Stomach (tissue), 19 donors: ENCODE data around the gene RSPO3. TPM values are rescaled to one million over a fixed set of nuclear protein-coding genes. Genes with fewer than 3 reads are reported as not detected.
A peak's percentile ranks its signal among the peaks of the same experiment; 100 is the strongest.

Experiments
- DNase-seq, 2 donors: peaks; one replicate each; pipeline versions ENCODE4 v3.0.0 to v3.0.0-alpha.2; 2013 to 2019
- H3K27ac ChIP-seq, 5 donors: fragments of 200-600 bp in 4 of 5; sonication (generic) in 4 of 5; one replicate each; pipeline ENCODE4 v1.5.1; 2013 to 2019; ENCODE audit warnings: mild to moderate bottlenecking in 1 of 5, moderate library complexity in 1 of 5
- H3K27me3 ChIP-seq, 3 donors: fragments of 200-600 bp; sonication (generic); one replicate each; pipeline ENCODE4 v1.5.1; 2017 to 2019; ENCODE audit warnings: mixed run types in 1 of 3
- H3K36me3 ChIP-seq, 4 donors: fragments of 200-600 bp; sonication (generic); 1 replicate in 3 of 4; 2 replicates in 1 of 4; pipeline ENCODE4 v1.5.1; 2016 to 2019
- H3K4me1 ChIP-seq, 4 donors: fragments of 200-600 bp; sonication (generic); one replicate each; pipeline ENCODE4 v1.5.1; 2016 to 2019
- H3K4me3 ChIP-seq, 4 donors: fragments of 200-600 bp; sonication (generic) in 3 of 4; one replicate each; pipeline ENCODE4 v1.5.1; 2016 to 2019; ENCODE audit warnings: mild to moderate bottlenecking in 1 of 4
- H3K9me3 ChIP-seq, 4 donors: fragments of 200-600 bp; sonication (generic); one replicate each; pipeline ENCODE4 v1.5.1; 2016 to 2019
- EP300 ChIP-seq: sonication (generic); formaldehyde crosslinking; IDR thresholded peaks from one replicate; pipeline ENCODE4 v1.6.1; 2017; ENCODE audit warnings: antibody characterized with exemption
- POLR2A ChIP-seq, 4 donors: fragments of 450-650 bp; IDR thresholded peaks; one replicate each; pipeline ENCODE4 v1.6.1; 2016; ENCODE audit warnings: antibody characterized with exemption in 4 of 4, control low read depth in 2 of 4, mild to moderate bottlenecking in 1 of 4, moderate library complexity in 1 of 4
- POLR2AphosphoS5 ChIP-seq, 3 donors: sonication (generic); formaldehyde crosslinking; IDR thresholded peaks; one replicate each; pipeline ENCODE4 v1.6.1; 2016; ENCODE audit warnings: antibody characterized with exemption in 3 of 3
- WGBS, 5 donors: extraction: QIAGEN DNeasy Blood & Tissue Kit in 3 of 5; methylation state at CpG; one replicate each; pipeline versions ENCODE4 v1.1.5 to v1.1.7; 2013 to 2018; 5-methylcytosine and 5-hydroxymethylcytosine counted together
- intact Hi-C: fragments of 100-400 bp; cut with DNase I; formaldehyde crosslinking; loops from one replicate; pipeline ENCODE4 v1.15.1; 2023; ENCODE audit warnings: low total_unique reads
- long read RNA-seq, 10 donors: transcript quantifications; one replicate each; lab custom pipeline, GENCODE V29; 2026
- polyA plus RNA-seq, 3 donors: library from polyadenylated mRNA; stranded (reverse); fragments of 200-250 nt; gene quantifications; one replicate each; pipeline ENCODE4 v1.2.3, GENCODE V29; 2013
- total RNA-seq, 5 donors: library from RNA; depleted of rRNA; stranded (reverse); fragments of >200 nt; gene quantifications; one replicate each; pipeline versions ENCODE4 v1.1.0 to v1.2.3, GENCODE V29; 2014 to 2016
- TF ChIP-seq, protein P1 (sequence below), 7 experiments: fragments of 450-650 bp in 4 of 7; fragments of 200-600 bp in 3 of 7; sonication (generic) in 3 of 7; IDR thresholded peaks; one replicate each; pipeline ENCODE4 v1.5.1; 2016 to 2019; ENCODE audit warnings: antibody characterized with exemption in 7 of 7, control low read depth in 2 of 7, mild to moderate bottlenecking in 1 of 7
- donor health status: healthy with polysubstance abuse.
- donor health status: Bipolar disorder and iron deficiency.
- donor health status: healthy.

The RSPO3 gene, protein sequence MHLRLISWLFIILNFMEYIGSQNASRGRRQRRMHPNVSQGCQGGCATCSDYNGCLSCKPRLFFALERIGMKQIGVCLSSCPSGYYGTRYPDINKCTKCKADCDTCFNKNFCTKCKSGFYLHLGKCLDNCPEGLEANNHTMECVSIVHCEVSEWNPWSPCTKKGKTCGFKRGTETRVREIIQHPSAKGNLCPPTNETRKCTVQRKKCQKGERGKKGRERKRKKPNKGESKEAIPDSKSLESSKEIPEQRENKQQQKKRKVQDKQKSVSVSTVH
- total RNA-seq (10 to 100 TPM in 1 of 5 donors, 1 to 10 TPM in 4; 2.0 to 59.5 (median 8.4) TPM), polyA plus RNA-seq (10 to 100 TPM in 1 of 3 donors, 1 to 10 TPM in 2; 4.9 to 15.4 (median 5.2) TPM)
- long read RNA-seq, donor 1: 0 reads
- long read RNA-seq, donor 2, partial matches to known transcripts: 0 of 2 reads
- long read RNA-seq, donor 2, other reads (novel, unspliced or antisense): 0 of 2 reads
- long read RNA-seq, donor 3, transcript RSPO3-201 (5 exons, 2,697 nt): major isoform, 5 of 5 reads
- long read RNA-seq, donor 3, partial matches to known transcripts: 0 of 5 reads
- long read RNA-seq, donor 3, other reads (novel, unspliced or antisense): 0 of 5 reads
- long read RNA-seq, donor 4, partial matches to known transcripts: 0 of 2 reads
- long read RNA-seq, donor 4, other reads (novel, unspliced or antisense): 0 of 2 reads
- long read RNA-seq, donor 5, partial matches to known transcripts: 0 of 4 reads
- long read RNA-seq, donor 5, other reads (novel, unspliced or antisense): 0 of 4 reads
- long read RNA-seq, donor 6, partial matches to known transcripts: 0 of 2 reads
- long read RNA-seq, donor 6, other reads (novel, unspliced or antisense): 0 of 2 reads
- long read RNA-seq, donor 7, transcript RSPO3-201 (5 exons, 2,697 nt): major isoform, 7 of 7 reads
- long read RNA-seq, donor 7, partial matches to known transcripts: 0 of 7 reads
- long read RNA-seq, donor 7, other reads (novel, unspliced or antisense): 0 of 7 reads
- long read RNA-seq, donor 8, partial matches to known transcripts: 0 of 3 reads
- long read RNA-seq, donor 8, other reads (novel, unspliced or antisense): 0 of 3 reads
- long read RNA-seq, donor 9, partial matches to known transcripts: 5 of 7 reads
- long read RNA-seq, donor 9, other reads (novel, unspliced or antisense): 0 of 7 reads
- long read RNA-seq, donor 10: 0 reads

DNA sequence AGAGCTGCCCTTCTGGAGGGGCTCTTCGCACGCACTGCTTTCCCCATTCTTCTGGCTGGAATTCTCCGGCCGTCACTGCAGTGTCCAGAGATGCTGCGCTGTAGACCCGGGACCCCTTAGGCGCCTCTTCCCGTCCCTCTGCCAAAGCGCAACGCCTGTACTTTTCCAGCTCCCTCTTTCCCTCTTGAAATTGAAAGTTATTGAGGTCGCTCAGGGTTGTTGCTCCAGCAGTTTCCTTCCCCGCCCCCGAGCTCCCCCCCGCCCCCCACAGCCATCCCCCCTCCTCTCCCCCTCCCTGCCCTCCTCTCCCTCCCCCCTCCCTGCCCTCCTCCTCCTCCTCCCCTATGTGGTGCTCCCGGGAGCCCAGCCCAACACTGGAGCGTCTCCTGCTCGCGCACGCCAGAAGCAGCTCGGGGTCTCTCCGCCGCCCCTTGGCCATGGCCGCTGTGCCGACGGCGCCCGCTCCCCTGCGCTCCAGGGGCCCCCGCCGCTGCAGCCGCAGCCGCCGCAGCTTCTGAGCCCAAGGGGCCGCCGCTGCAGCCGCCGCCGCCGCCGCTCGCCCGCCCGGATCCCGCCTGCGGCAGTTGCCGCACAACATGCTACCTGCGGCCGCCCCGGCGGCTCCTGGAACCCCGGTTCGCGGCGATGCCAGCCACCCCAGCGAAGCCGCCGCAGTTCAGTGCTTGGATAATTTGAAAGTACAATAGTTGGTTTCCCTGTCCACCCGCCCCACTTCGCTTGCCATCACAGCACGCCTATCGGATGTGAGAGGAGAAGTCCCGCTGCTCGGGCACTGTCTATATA, at the start of gene RSPO3:
RSPO3 (plus strand) TSS at position 374 of the 804 bp plus-strand sequence. CDS start 522 bp downstream, outside the sequence.
- intact Hi-C loops: no loop called here
- WGBS, 5 donors: 1% methylated on average over 23 to 63 of the region's 63 CpGs
- peak; percentile 25 to 80 for DNase-seq
- H3K27ac ChIP-seq: peak within 1 kb of the TSS in 4 of 5 donors; percentile 77 to 89 (median 84)
- no peaks in the 10 kb centered on the region for H3K9me3 ChIP-seq
- no peaks in the 10 kb centered on the region for H3K36me3 ChIP-seq
- H3K4me3 ChIP-seq: peak within 1 kb of the TSS; percentile 57 to 61 (median 60)
- H3K4me1 ChIP-seq: peaks cover 23 to 46% (median 37%) of the 10 kb centered on the region in 4 donors
- no peak for TF ChIP-seq POLR2A (IDR thresholded peaks at IDR 0.05)
- TF ChIP-seq, protein P1, sequence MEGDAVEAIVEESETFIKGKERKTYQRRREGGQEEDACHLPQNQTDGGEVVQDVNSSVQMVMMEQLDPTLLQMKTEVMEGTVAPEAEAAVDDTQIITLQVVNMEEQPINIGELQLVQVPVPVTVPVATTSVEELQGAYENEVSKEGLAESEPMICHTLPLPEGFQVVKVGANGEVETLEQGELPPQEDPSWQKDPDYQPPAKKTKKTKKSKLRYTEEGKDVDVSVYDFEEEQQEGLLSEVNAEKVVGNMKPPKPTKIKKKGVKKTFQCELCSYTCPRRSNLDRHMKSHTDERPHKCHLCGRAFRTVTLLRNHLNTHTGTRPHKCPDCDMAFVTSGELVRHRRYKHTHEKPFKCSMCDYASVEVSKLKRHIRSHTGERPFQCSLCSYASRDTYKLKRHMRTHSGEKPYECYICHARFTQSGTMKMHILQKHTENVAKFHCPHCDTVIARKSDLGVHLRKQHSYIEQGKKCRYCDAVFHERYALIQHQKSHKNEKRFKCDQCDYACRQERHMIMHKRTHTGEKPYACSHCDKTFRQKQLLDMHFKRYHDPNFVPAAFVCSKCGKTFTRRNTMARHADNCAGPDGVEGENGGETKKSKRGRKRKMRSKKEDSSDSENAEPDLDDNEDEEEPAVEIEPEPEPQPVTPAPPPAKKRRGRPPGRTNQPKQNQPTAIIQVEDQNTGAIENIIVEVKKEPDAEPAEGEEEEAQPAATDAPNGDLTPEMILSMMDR (IDR thresholded peaks at IDR 0.05): no peak
- no peak for TF ChIP-seq POLR2AphosphoS5 (IDR thresholded peaks at IDR 0.05)
- peaks cover 10 to 69% (median 46%) of the 10 kb centered on the region in 3 donors for H3K27me3 ChIP-seq

DNA sequence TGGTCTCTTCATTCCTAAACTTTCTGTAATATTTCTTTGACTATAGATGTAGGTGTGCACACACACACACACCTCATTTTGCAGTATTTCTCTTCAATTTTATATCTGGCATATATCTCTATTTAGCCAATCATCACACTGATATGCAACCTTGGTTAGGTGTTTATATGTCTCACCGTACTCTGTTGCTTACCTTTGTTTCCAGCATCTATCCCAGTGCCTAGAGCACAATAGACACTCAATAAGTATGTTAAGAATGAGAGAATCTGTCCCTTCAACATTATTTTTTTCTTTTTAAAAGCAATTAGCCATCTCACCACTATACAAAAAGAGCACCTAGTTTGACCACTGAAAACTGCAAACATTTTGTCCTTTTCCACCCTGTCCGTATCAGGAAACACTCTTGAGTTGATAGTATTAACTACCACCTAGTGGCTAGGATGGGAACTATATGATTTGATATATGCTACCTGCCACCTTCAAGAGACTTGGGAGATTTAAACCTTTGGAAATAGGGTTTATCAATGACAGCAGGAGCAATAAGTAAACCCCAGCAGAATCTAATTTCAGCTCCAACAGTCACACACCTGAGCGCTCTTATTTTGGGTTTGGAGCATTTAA, 48.7 kb upstream of the RSPO3 start:
- H3K27ac ChIP-seq: no peak overlapping the region
- peak in 1 of 2 donors; percentile 45 for DNase-seq
- no peaks in the 10 kb centered on the region for H3K4me1 ChIP-seq
- WGBS, 5 donors: 49 to 63% (median 53%) methylated on average over 3 of the region's 3 CpGs
- no peaks in the 10 kb centered on the region for H3K9me3 ChIP-seq
- H3K27me3 ChIP-seq: no peaks in the 10 kb centered on the region
- intact Hi-C loops: loop anchor here (5.0 kb wide), 1 partner anchor 272 kb away; no protein-coding TSS in a partner anchor
- TF ChIP-seq, protein P1 (IDR thresholded peaks at IDR 0.05): peak in 4 of 7 experiments; percentile 26 to 60 (median 51)
- TF ChIP-seq EP300: no peak
- H3K4me3 ChIP-seq: no peak overlapping the region
- H3K36me3 ChIP-seq: no peaks in the 10 kb centered on the region

DNA sequence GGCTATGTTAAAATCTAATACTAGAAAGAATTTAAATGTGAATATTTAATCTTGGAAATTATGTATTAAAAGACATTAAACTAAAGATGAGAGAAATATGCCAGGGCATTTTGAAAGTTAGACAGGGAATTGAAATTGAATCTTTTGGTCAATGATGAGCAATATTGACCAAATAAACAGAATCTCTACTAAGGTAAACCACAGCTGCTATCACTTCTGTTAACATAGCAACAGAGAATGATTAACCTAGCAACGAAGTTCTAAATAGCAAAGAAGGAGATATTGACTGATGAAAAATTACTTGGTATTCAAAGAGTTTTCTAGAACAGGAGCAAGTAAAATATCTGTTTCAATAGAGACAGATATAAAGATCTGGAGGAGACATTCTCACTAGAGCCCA, 45.2 kb upstream of the RSPO3 start:
- Histone ChIP-seq H3K27me3 (no peaks in the 10 kb centered on the region), H3K27ac (no peak overlapping the region), H3K4me1 (no peaks in the 10 kb centered on the region), H3K4me3 (no peak overlapping the region), H3K9me3 (no peaks in the 10 kb centered on the region), H3K36me3 (no peaks in the 10 kb centered on the region)
- WGBS, 5 donors: 19 to 50% (median 32%) methylated on average over 1 of the region's 1 CpG
- no peak for DNase-seq
- TF ChIP-seq POLR2A (IDR thresholded peaks at IDR 0.05): no peak
- no peak for TF ChIP-seq EP300
- TF ChIP-seq, protein P1 (IDR thresholded peaks at IDR 0.05): no peak
- no peak for TF ChIP-seq POLR2AphosphoS5 (IDR thresholded peaks at IDR 0.05)
- intact Hi-C loops: no loop called here
